GM23338 (cell line): ENCODE measurements around the gene LHX5. TPM values are rescaled to one million over a fixed set of nuclear protein-coding genes. Genes with fewer than 3 reads are reported as not detected.

Source experiments
- ATAC-seq: fragments of 200-7000 bp; cut with Tn5 transposase; 3 replicates; pipeline ENCODE4 v1.9.1; 2020
- DNase-seq: peaks from one replicate; pipeline ENCODE4 v3.0.0-alpha.2; 2015; ENCODE audit warnings: low spot score
- H2AFZ ChIP-seq: fragments of 200-600 bp; sonication (generic); 2 replicates; pipeline ENCODE4 v1.8.0; 2016; ENCODE audit warnings: antibody characterized with exemption, mild to moderate bottlenecking, moderate library complexity
- H3F3A ChIP-seq: fragments of 200-600 bp; sonication (generic); replicated peaks from 2 replicates; pipeline ENCODE4 v1.8.0; 2017; ENCODE audit warnings: antibody characterized with exemption, mixed run types, low read depth
- H3K27ac ChIP-seq: fragments of 200-600 bp; sonication (generic); 2 replicates; pipeline ENCODE4 v1.6.1; 2016; ENCODE audit warnings: low read depth
- H3K27me3 ChIP-seq: fragments of 200-600 bp; sonication (generic); 2 replicates; pipeline ENCODE4 v1.8.0; 2016; ENCODE audit warnings: mild to moderate bottlenecking, mixed run types, moderate library complexity; ENCODE audit not compliant: insufficient read depth
- H3K36me3 ChIP-seq: fragments of 200-600 bp; sonication (generic); 2 replicates; pipeline ENCODE4 v1.8.0; 2016; ENCODE audit warnings: mild to moderate bottlenecking; ENCODE audit not compliant: insufficient read depth
- H3K4me1 ChIP-seq: fragments of 200-600 bp; sonication (generic); 2 replicates; pipeline ENCODE4 v1.8.0; 2016; ENCODE audit warnings: mild to moderate bottlenecking, moderate library complexity; ENCODE audit not compliant: insufficient read depth
- H3K4me2 ChIP-seq: fragments of 200-600 bp; sonication (generic); 2 replicates; pipeline ENCODE4 v1.7.1; 2017; ENCODE audit warnings: mixed run types
- H3K4me3 ChIP-seq: fragments of 200-600 bp; sonication (generic); 2 replicates; pipeline ENCODE4 v1.6.1; 2016; ENCODE audit warnings: mixed run types
- H3K79me2 ChIP-seq: fragments of 200-600 bp; sonication (generic); replicated peaks from 2 replicates; pipeline ENCODE4 v1.8.0; 2017; ENCODE audit warnings: mild to moderate bottlenecking; ENCODE audit not compliant: insufficient read depth
- H3K9me2 ChIP-seq: fragments of 200-600 bp; sonication (generic); 2 replicates; pipeline ENCODE4 v1.8.0; 2017; ENCODE audit not compliant: insufficient read depth
- H4K20me1 ChIP-seq: fragments of 200-600 bp; sonication (generic); replicated peaks from 2 replicates; pipeline ENCODE4 v1.8.0; 2017; ENCODE audit warnings: mild to moderate bottlenecking; ENCODE audit not compliant: insufficient read depth
- H3K27ac Mint-ChIP-seq: 2 replicates; pipeline ENCODE4 v1.8.0; 2020; ENCODE audit warnings: inconsistent platforms, mild to moderate bottlenecking, moderate library complexity, mixed read lengths
- H3K27me3 Mint-ChIP-seq: 3 replicates; pipeline ENCODE4 v1.8.0; 2022; ENCODE audit warnings: low read depth, mild to moderate bottlenecking, moderate library complexity, mixed read lengths, inconsistent platforms; ENCODE audit not compliant: insufficient read depth, poor library complexity
- H3K36me3 Mint-ChIP-seq: 3 replicates; pipeline ENCODE4 v1.8.0; 2021; ENCODE audit warnings: low read depth, mild to moderate bottlenecking, inconsistent platforms, moderate library complexity, mixed read lengths
- H3K4me1 Mint-ChIP-seq: 3 replicates; pipeline ENCODE4 v1.8.0; 2020; ENCODE audit warnings: mild to moderate bottlenecking, inconsistent platforms, mixed read lengths
- H3K4me3 Mint-ChIP-seq: 3 replicates; pipeline ENCODE4 v1.8.0; 2021; ENCODE audit warnings: moderate library complexity, mild to moderate bottlenecking, inconsistent platforms, mixed read lengths
- H3K9me3 Mint-ChIP-seq: 3 replicates; pipeline ENCODE4 v1.8.0; 2020; ENCODE audit warnings: moderate library complexity, mild to moderate bottlenecking, inconsistent platforms, mixed read lengths
- CREB1 ChIP-seq: fragments of 250-450 bp; sonication (Bioruptor Pico); IDR thresholded peaks from 2 replicates; pipeline ENCODE4 v1.5.0; 2020; ENCODE audit warnings: low read depth, mild to moderate bottlenecking, moderate library complexity
- ETS1 ChIP-seq: IDR thresholded peaks from 2 replicates; pipeline ENCODE4 v1.6.1; 2016; ENCODE audit warnings: antibody characterized with exemption
- EZH2phosphoT487 ChIP-seq: fragments of 200-600 bp; sonication (generic); IDR thresholded peaks from one replicate; pipeline ENCODE4 v1.8.1; 2018; ENCODE audit warnings: antibody characterized with exemption; ENCODE audit not compliant: unreplicated experiment
- JUNB ChIP-seq: IDR thresholded peaks from one replicate; pipeline ENCODE4 v1.6.1; 2016; ENCODE audit warnings: antibody characterized with exemption; ENCODE audit not compliant: unreplicated experiment
- POLR2AphosphoS5 ChIP-seq: IDR thresholded peaks from 2 replicates; pipeline ENCODE4 v1.6.1; 2016; ENCODE audit warnings: antibody characterized with exemption, low read depth
- STAT1 ChIP-seq: IDR thresholded peaks from one replicate; pipeline ENCODE4 v1.6.1; 2016; ENCODE audit warnings: antibody characterized with exemption; ENCODE audit not compliant: unreplicated experiment
- ZNF114 ChIP-seq: fragments of 250-450 bp; sonication (Bioruptor Pico); IDR thresholded peaks from 2 replicates; pipeline ENCODE4 v1.5.0; 2020; ENCODE audit warnings: mild to moderate bottlenecking, moderate library complexity
- ZNF331 ChIP-seq: fragments of 250-450 bp; sonication (Bioruptor Pico); IDR thresholded peaks from 2 replicates; pipeline ENCODE4 v1.5.0; 2020; ENCODE audit warnings: low read depth, mild to moderate bottlenecking, moderate library complexity
- ZNF462 ChIP-seq: fragments of 250-450 bp; sonication (Bioruptor Pico); IDR thresholded peaks from 2 replicates; pipeline ENCODE4 v1.5.0; 2020; ENCODE audit warnings: mild to moderate bottlenecking, moderate library complexity
- polyA plus RNA-seq: library from polyadenylated mRNA; unstranded; fragments of >200 nt; fragmentation: Nextera tagmentation; extraction: Ambion mirVana; gene quantifications from 2 replicates; pipeline ENCODE4 v1.2.1, GENCODE V29; 2016
- total RNA-seq: library from RNA; depleted of rRNA; stranded (reverse); fragments of >200 nt; shearing (Covaris generic); gene quantifications from 2 replicates; pipeline ENCODE4 v1.2.3, GENCODE V29; 2014

LHX5 gene
- total and polyA plus RNA-seq, 2 experiments from 2014 or later, result 0.18 TPM; not detected in 1

GRCh38 chr12:113512568-113512967 is 40.9 kb upstream of the LHX5 start (continued):
- TF ChIP-seq ZNF462 (CRISPR knock-in tag), result no peak
- TF ChIP-seq ETS1, result no peak
- TF ChIP-seq JUNB, result no peak
- TF ChIP-seq POLR2AphosphoS5, result no peak
- TF ChIP-seq ZNF331 (CRISPR knock-in tag), result no peak
- no peak for TF ChIP-seq STAT1
- no peak for TF ChIP-seq ZNF114 (CRISPR knock-in tag)
- no peak for TF ChIP-seq CREB1 (CRISPR knock-in tag)
- no peak for TF ChIP-seq EZH2phosphoT487

- no peak for ATAC-seq
Observed at GRCh38 chr12:113506867-113507266, 35.2 kb upstream of the LHX5 start.

More at GRCh38 chr12:113506867-113507266, 35.2 kb upstream of the LHX5 start:
- Histone ChIP-seq H3K79me2 (no peaks in the 10 kb centered on the region), H3K36me3 (no peaks in the 10 kb centered on the region), H3K4me3 (no peak overlapping the region), H3K9me2 (no peaks in the 10 kb centered on the region), H3K4me1 (peaks cover 5% of the 10 kb centered on the region; the same call in 1 of the 2 replicates), H3F3A (no peaks in the 10 kb centered on the region), H3K27ac (no peak overlapping the region), H4K20me1 (no peaks in the 10 kb centered on the region), H3K4me2 (no peak overlapping the region), H2AFZ (no peak overlapping the region), H3K27me3 (no peaks in the 10 kb centered on the region)
- TF ChIP-seq ETS1 (no peak), STAT1 (no peak), POLR2AphosphoS5 (no peak), CREB1 (CRISPR knock-in tag) (no peak), ZNF331 (CRISPR knock-in tag) (no peak)
- Mint-ChIP-seq H3K4me1 (peaks cover 16% of the 10 kb centered on the region), H3K9me3 (peaks cover 4% of the 10 kb centered on the region; the same call in 1 of the 3 replicates), H3K4me3 (no peak overlapping the region), H3K36me3 (no peaks in the 10 kb centered on the region), H3K27ac (no peak overlapping the region), H3K27me3 (peaks cover 9% of the 10 kb centered on the region)
- DNase-seq, result no peak
